ENCODE results near the gene HMCN2.

The HMCN2 gene

GRCh38 chr9:130309689-130310455 is 44.3 kb downstream of the HMCN2 start:
- DNase-seq: no peak

GRCh38 chr9:130310456-130310855 is 44.9 kb downstream of the HMCN2 start:
- DNase-seq: no peak

- no peak for DNase-seq
Measured at GRCh38 chr9:130311003-130311402, 45.4 kb downstream of the HMCN2 start.

- DNase-seq: no peak
Measured at GRCh38 chr9:130311408-130312140, 46.0 kb downstream of the HMCN2 start.

- no peak for DNase-seq
Measured at GRCh38 chr9:130313103-130313858, 47.7 kb downstream of the HMCN2 start.

- DNase-seq: no peak
Measured at GRCh38 chr9:130315446-130316226, 50.1 kb downstream of the HMCN2 start.

- DNase-seq: no peak
Measured at GRCh38 chr9:130316430-130316829, 50.9 kb downstream of the HMCN2 start.

- no peak for DNase-seq
Measured at GRCh38 chr9:130319300-130319699, 53.7 kb downstream of the HMCN2 start.

- DNase-seq: no peak
Measured at GRCh38 chr9:130319944-130320712, 54.6 kb downstream of the HMCN2 start.

- DNase-seq: no peak
Measured at GRCh38 chr9:130320723-130321481, 55.3 kb downstream of the HMCN2 start.

GRCh38 chr9:130321539-130321938 is 56.0 kb downstream of the HMCN2 start:
- no peak for DNase-seq

- no peak for DNase-seq
Measured at GRCh38 chr9:130323051-130323745, 57.6 kb downstream of the HMCN2 start.

- DNase-seq: peak; percentile 92
Measured at GRCh38 chr9:130325921-130326320, 60.4 kb downstream of the HMCN2 start.

GRCh38 chr9:130327070-130327780 is 61.7 kb downstream of the HMCN2 start:
- peak; percentile 76 for DNase-seq

GRCh38 chr9:130327781-130328348 is 62.3 kb downstream of the HMCN2 start:
- peak; percentile 93 for DNase-seq

- DNase-seq: peak; percentile 75
Measured at GRCh38 chr9:130328349-130328801, 62.8 kb downstream of the HMCN2 start.

GRCh38 chr9:130329061-130329460 is 63.5 kb downstream of the HMCN2 start:
- DNase-seq: no peak

GRCh38 chr9:130330202-130330862 is 64.8 kb downstream of the HMCN2 start:
- DNase-seq: no peak

- no peak for DNase-seq
Measured at GRCh38 chr9:130331061-130331460, 65.5 kb downstream of the HMCN2 start.

Measured in islet precursor cell (in vitro differentiated cells).